H1 (cell line): ENCODE measurements around the gene MAPK14. TPM values are rescaled to one million over a fixed set of nuclear protein-coding genes. Genes with fewer than 3 reads are reported as not detected.

Experiments
- CTCF ChIA-PET: fragments of 300-600 bp; sonication (Branson Sonifier 250); formaldehyde crosslinking; loops from one replicate; lab custom pipeline; 2021; ENCODE audit not compliant: partially characterized antibody; lab: Charles Lee
- POLR2A ChIA-PET: fragments of 300-600 bp; sonication (Branson Sonifier 250); formaldehyde crosslinking; loops from one replicate; lab custom pipeline; 2021; ENCODE audit warnings: inconsistent platforms; ENCODE audit not compliant: partially characterized antibody; lab: Charles Lee
- DNase-seq, 2 experiments: peaks; one replicate each; pipeline versions ENCODE4 v3.0.0 to v3.0.0-alpha.2; 2010 to 2022; ENCODE audit warnings: low spot score in 2 of 2, low read depth in 1 of 2, mixed read lengths in 1 of 2
- FAIRE-seq: peaks from 2 replicates; lab custom pipeline; 2011; peaks lifted over from hg19 to GRCh38; lab: Jason Lieb, UNC
- H2AFZ ChIP-seq: 2 replicates; pipeline ENCODE4 v1.8.1; 2012; ENCODE audit warnings: low read length, inconsistent platforms
- H2AK5ac ChIP-seq: 2 replicates; pipeline ENCODE4 v1.6.1; 2013; ENCODE audit warnings: low read depth, low read length
- H2BK120ac ChIP-seq: replicated peaks from 2 replicates; pipeline ENCODE3; 2013; ENCODE audit warnings: low read depth, low read length, inconsistent platforms
- H2BK12ac ChIP-seq: 2 replicates; pipeline ENCODE4 v1.6.1; 2013; ENCODE audit warnings: low read depth, low read length
- H2BK15ac ChIP-seq: 2 replicates; pipeline ENCODE4 v1.6.1; 2013; ENCODE audit warnings: low read length
- H2BK20ac ChIP-seq: 2 replicates; pipeline ENCODE4 v1.6.1; 2013; ENCODE audit warnings: low read length
- H2BK5ac ChIP-seq: 2 replicates; pipeline ENCODE4 v1.6.1; 2013; ENCODE audit warnings: low read depth, low read length
- H3K14ac ChIP-seq: 2 replicates; pipeline ENCODE4 v1.6.1; 2013; ENCODE audit warnings: inconsistent platforms; ENCODE audit not compliant: insufficient read length
- H3K18ac ChIP-seq: 2 replicates; pipeline ENCODE4 v1.6.1; 2013; ENCODE audit warnings: low read length; ENCODE audit errors: extremely low read depth
- H3K23ac ChIP-seq: 2 replicates; pipeline ENCODE4 v1.6.1; 2013; ENCODE audit warnings: inconsistent platforms; ENCODE audit not compliant: insufficient read length
- H3K23me2 ChIP-seq: 2 replicates; pipeline ENCODE4 v1.6.1; 2013; ENCODE audit warnings: low read depth, low read length
- H3K27ac ChIP-seq: 2 replicates; pipeline ENCODE4 v1.6.1; 2011; ENCODE audit warnings: low read depth, low read length, inconsistent platforms
- H3K27me3 ChIP-seq, 4 experiments: replicated peaks in 1 of 4; 1 replicate in 1 of 4; 2 replicates in 3 of 4; pipeline versions ENCODE4 v1.6.1 to v1.8.1; 2011 to 2013; ENCODE audit warnings: low read length in 3 of 4, mild to moderate bottlenecking in 3 of 4, inconsistent platforms in 2 of 4, mixed read lengths in 2 of 4, moderate library complexity in 1 of 4; ENCODE audit not compliant: control insufficient read depth in 3 of 4, insufficient read depth in 3 of 4; ENCODE audit errors: extremely low read depth in 1 of 4
- H3K36me3 ChIP-seq, 4 experiments: 2 replicates each; pipeline versions ENCODE4 v1.6.1 to v1.8.1; 2011 to 2013; ENCODE audit warnings: mild to moderate bottlenecking in 4 of 4, low read length in 3 of 4, moderate library complexity in 2 of 4, control low read depth in 1 of 4, inconsistent platforms in 1 of 4; ENCODE audit not compliant: insufficient read depth in 4 of 4, control insufficient read depth in 2 of 4
- H3K4ac ChIP-seq: replicated peaks from 2 replicates; pipeline ENCODE3; 2013; ENCODE audit warnings: low read length, low read depth, mixed read lengths, inconsistent platforms; ENCODE audit not compliant: insufficient read length
- H3K4me1 ChIP-seq, 4 experiments: replicated peaks in 1 of 4; 1 replicate in 1 of 4; 2 replicates in 3 of 4; pipeline versions ENCODE4 v1.6.1 to v1.8.1; 2011 to 2013; ENCODE audit warnings: low read length in 3 of 4, inconsistent platforms in 2 of 4, mixed read lengths in 1 of 4; ENCODE audit not compliant: insufficient read depth in 4 of 4, control insufficient read depth in 3 of 4
- H3K4me2 ChIP-seq, 2 experiments: 2 replicates each; pipeline versions ENCODE4 v1.6.1 to v1.8.1; 2011 to 2013; ENCODE audit warnings: low read depth in 2 of 2, low read length in 2 of 2, control low read depth in 1 of 2, inconsistent platforms in 1 of 2, mild to moderate bottlenecking in 1 of 2; ENCODE audit not compliant: insufficient read depth in 1 of 2
- H3K4me3 ChIP-seq, 4 experiments: fragments of 200-600, 300-600 bp in 1 of 4; sonication (generic), shearing (Covaris generic), sonication (Bioruptor Twin) in 1 of 4; 2 replicates each; pipeline versions ENCODE4 v1.5.1 to v1.8.1; 2011 to 2016; ENCODE audit warnings: low read length in 4 of 4, low read depth in 3 of 4, control low read depth in 2 of 4, inconsistent platforms in 2 of 4, mild to moderate bottlenecking in 2 of 4, mixed read lengths in 1 of 4, moderate library complexity in 1 of 4; ENCODE audit not compliant: insufficient read depth in 2 of 4; ENCODE audit errors: extremely low read depth in 1 of 4
- H3K56ac ChIP-seq: replicated peaks from 2 replicates; pipeline ENCODE3; 2013; ENCODE audit warnings: low read depth, mild to moderate bottlenecking, mixed read lengths, low read length, inconsistent platforms; ENCODE audit not compliant: insufficient read length
- H3K79me1 ChIP-seq: 2 replicates; pipeline ENCODE4 v1.6.1; 2013; ENCODE audit warnings: low read depth, low read length, control low read depth
- H3K79me2 ChIP-seq, 2 experiments: 2 replicates each; pipeline versions ENCODE4 v1.6.1 to v1.8.1; 2012 to 2013; ENCODE audit warnings: low read length in 2 of 2, mild to moderate bottlenecking in 2 of 2, inconsistent platforms in 1 of 2; ENCODE audit not compliant: insufficient read depth in 2 of 2, control insufficient read depth in 1 of 2
- H3K9ac ChIP-seq, 4 experiments: replicated peaks in 1 of 4; 1 replicate in 1 of 4; 2 replicates in 3 of 4; pipeline versions ENCODE4 v1.6.1 to v1.8.1; 2011 to 2013; ENCODE audit warnings: low read depth in 3 of 4, low read length in 3 of 4, control low read depth in 2 of 4, mild to moderate bottlenecking in 2 of 4, moderate library complexity in 2 of 4, inconsistent platforms in 1 of 4; ENCODE audit errors: extremely low read depth in 1 of 4
- H3K9me3 ChIP-seq, 2 experiments: 2 replicates each; pipeline versions ENCODE4 v1.6.1 to v1.8.1; 2012 to 2013; ENCODE audit warnings: mild to moderate bottlenecking in 2 of 2, moderate library complexity in 2 of 2, control low read depth in 1 of 2, inconsistent platforms in 1 of 2, low read depth in 1 of 2, low read length in 1 of 2, mixed read lengths in 1 of 2; ENCODE audit not compliant: insufficient read depth in 2 of 2
- H4K20me1 ChIP-seq, 2 experiments: replicated peaks in 1 of 2; 2 replicates each; pipeline versions ENCODE3 to v1.8.1; 2011 to 2013; ENCODE audit warnings: inconsistent platforms in 2 of 2, low read length in 2 of 2, mild to moderate bottlenecking in 1 of 2; ENCODE audit not compliant: insufficient read depth in 2 of 2, control insufficient read depth in 1 of 2
- H4K5ac ChIP-seq: 2 replicates; pipeline ENCODE4 v1.6.1; 2013; ENCODE audit warnings: low read length, low read depth, mixed read lengths, inconsistent platforms; ENCODE audit not compliant: insufficient read length
- H4K8ac ChIP-seq: 2 replicates; pipeline ENCODE4 v1.8.0; 2013; ENCODE audit warnings: mild to moderate bottlenecking, moderate library complexity, low read length, inconsistent platforms; ENCODE audit not compliant: insufficient read depth; ENCODE audit errors: extremely low read depth
- H4K91ac ChIP-seq: replicated peaks from 2 replicates; pipeline ENCODE3; 2013; ENCODE audit warnings: low read length, mixed read lengths, inconsistent platforms; ENCODE audit not compliant: insufficient read length
- ATF3 ChIP-seq: IDR thresholded peaks from 2 replicates; pipeline ENCODE4 v1.6.1; 2011; ENCODE audit warnings: low read depth, mild to moderate bottlenecking, low read length; ENCODE audit not compliant: insufficient read depth
- BRCA1 ChIP-seq: IDR thresholded peaks from 2 replicates; pipeline ENCODE4 v1.6.1; 2012; ENCODE audit warnings: low read depth, low read length, improper control_type of control experiment
- CTCF ChIP-seq, 3 experiments: IDR thresholded peaks; 1 replicate in 2 of 3; 2 replicates in 1 of 3; pipeline versions ENCODE4 v1.5.1 to v1.6.1; 2011; ENCODE audit warnings: low read length in 3 of 3, mild to moderate bottlenecking in 3 of 3, inconsistent platforms in 2 of 3, low read depth in 1 of 3, moderate library complexity in 1 of 3; ENCODE audit not compliant: insufficient read depth in 1 of 3; ENCODE audit errors: control extremely low read depth in 1 of 3
- POLR2A ChIP-seq, 2 experiments: IDR thresholded peaks; 1 replicate in 1 of 2; 2 replicates in 1 of 2; pipeline ENCODE4 v1.6.1; 2011; ENCODE audit warnings: low read depth in 2 of 2, low read length in 2 of 2, mild to moderate bottlenecking in 2 of 2; ENCODE audit errors: control extremely low read depth in 1 of 2
- WGBS, 2 experiments: shearing (Covaris generic) in 1 of 2; methylation state at CpG; one replicate each; pipeline versions ENCODE4 v1.1.6 to v1.1.7; 2013 to 2015; ENCODE audit warnings: low lambda C conversion rate in 2 of 2, mixed read lengths in 2 of 2, inconsistent platforms in 1 of 2, low coverage in 1 of 2, missing lambda C conversion rate in 1 of 2; ENCODE audit not compliant: insufficient replicate concordance in 2 of 2, insufficient coverage in 1 of 2, insufficient read length in 1 of 2; ENCODE audit errors: extremely low coverage in 1 of 2, missing lambda C conversion rate in 1 of 2; 5-methylcytosine and 5-hydroxymethylcytosine counted together
- polyA plus RNA-seq, 7 experiments: library from polyadenylated mRNA; depleted of rRNA in 3 of 7; stranded (reverse) in 5 of 7; unstranded in 2 of 7; fragments of >200 nt in 5 of 7; fragments of 200-250 nt in 2 of 7; gene quantifications; 1 replicate in 5 of 7; 2 replicates in 1 of 7; 4 replicates in 1 of 7; pipeline versions ENCODE4 v1.2.1 to v1.2.3, GENCODE V29; 2011 to 2013; ENCODE audit warnings: missing spikeins in 2 of 7, mixed read lengths in 2 of 7
- total RNA-seq: library from RNA; stranded (reverse); fragmentation: NEBNext Ultra II Directional; extraction: Animal tissue kit (Norgen Biotek cat#: 25700); gene quantifications from 2 replicates; pipeline ENCODE4 v1.2.1, GENCODE V29; 2021

Gene MAPK14
- total and polyA plus RNA-seq, 2 of the 8 experiments (the other 6 are each of a cell fraction or from before 2014, with no cell fraction given) = 18.1 to 39.3 TPM

GRCh38 chr6:36116943-36117342, 89.3 kb downstream of the MAPK14 start:
- H2AFZ ChIP-seq = no peak overlapping the region
- H4K5ac ChIP-seq = no peak overlapping the region
- TF ChIP-seq CTCF (IDR thresholded peaks at IDR 0.05; ENCODE audit: control extremely low read depth in 1 of 3, insufficient read depth in 1 of 3, low read depth in 1 of 3, low read length in 3 of 3) (no peak), ATF3 (no peak), BRCA1 (no peak), POLR2A (IDR thresholded peaks at IDR 0.05; ENCODE audit: control extremely low read depth in 1 of 2, low read depth in 2 of 2, low read length in 2 of 2) (no peak)
- H3K23me2 ChIP-seq = no peaks in the 10 kb centered on the region
- DNase-seq (no peak), FAIRE-seq (no peak)
- no peak overlapping the region for H3K27ac ChIP-seq
- ChIA-PET POLR2A (no interaction called here), CTCF (no interaction called here)
- H2BK12ac ChIP-seq = no peak overlapping the region
- no peak overlapping the region for H2BK15ac ChIP-seq
- no peak overlapping the region for H3K9ac ChIP-seq
- H3K4me2 ChIP-seq = no peak overlapping the region
- H3K9me3 ChIP-seq = no peaks in the 10 kb centered on the region
- no peak overlapping the region for H3K4me3 ChIP-seq
- WGBS, 2 experiments = 81% methylated on average over 2 of the region's 2 CpGs; no CpG with 5 or more reads in 1 of the 2 experiments
- H3K79me2 ChIP-seq = no peaks in the 10 kb centered on the region
- no peak overlapping the region for H2BK120ac ChIP-seq
- H3K4me1 ChIP-seq = peaks cover 4 to 13% (median 8%) of the 10 kb centered on the region in 4 experiments; a peak in 6 of 7 replicates
- no peak overlapping the region for H4K8ac ChIP-seq
- H3K27me3 ChIP-seq = no peaks in the 10 kb centered on the region
- no peak overlapping the region for H3K23ac ChIP-seq
- peaks cover 0 to 2% of the 10 kb centered on the region in 2 experiments for H4K20me1 ChIP-seq
- H3K36me3 ChIP-seq = no peaks in the 10 kb centered on the region
- no peak overlapping the region for H3K18ac ChIP-seq
- H3K56ac ChIP-seq = no peak overlapping the region
- no peak overlapping the region for H2BK5ac ChIP-seq
- H3K4ac ChIP-seq = no peak overlapping the region
- no peak overlapping the region for H4K91ac ChIP-seq
- no peak overlapping the region for H2AK5ac ChIP-seq
- H2BK20ac ChIP-seq = no peak overlapping the region
- H3K79me1 ChIP-seq = no peaks in the 10 kb centered on the region
- H3K14ac ChIP-seq = no peak overlapping the region
